ENCODE results near the gene MBD1.
"Not testable (repeated sequence)": the region's sequence is repeated elsewhere in the genome, so short reads cannot be mapped to it uniquely, and the experiment has no call there.

DNA sequence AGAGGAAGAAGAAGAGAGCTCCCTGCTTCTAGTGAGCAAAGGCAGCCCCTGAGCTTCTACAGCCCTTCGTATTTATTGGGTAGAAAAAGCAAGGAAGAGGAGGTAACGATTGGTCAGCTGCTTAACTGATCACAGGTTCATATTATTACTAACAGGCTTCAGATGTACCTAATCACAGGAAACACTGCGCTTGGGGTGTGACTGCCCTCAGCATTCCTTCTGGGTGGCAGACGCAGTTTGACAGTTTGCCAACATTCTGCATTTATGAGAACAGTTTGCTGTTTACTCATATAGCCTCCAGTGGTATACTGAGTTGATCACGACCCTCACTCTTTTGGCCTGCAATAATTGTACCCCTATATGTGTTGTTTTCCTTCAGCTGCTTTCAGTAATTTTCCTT lies 27.5 kb upstream of the MBD1 start:
- TF ChIP-seq HOXD1 (CRISPR knock-in tag; IDR thresholded peaks at IDR 0.05); POLR2A (IDR thresholded peaks at IDR 0.05; ENCODE audit: insufficient read depth in 1 of 2, low read depth in 2 of 2, low read length in 2 of 2); ZNF44 (CRISPR knock-in tag; IDR thresholded peaks at IDR 0.05); RELA (CRISPR knock-in tag; IDR thresholded peaks at IDR 0.05): not testable (repeated sequence)
- TF ChIP-seq, protein P1, sequence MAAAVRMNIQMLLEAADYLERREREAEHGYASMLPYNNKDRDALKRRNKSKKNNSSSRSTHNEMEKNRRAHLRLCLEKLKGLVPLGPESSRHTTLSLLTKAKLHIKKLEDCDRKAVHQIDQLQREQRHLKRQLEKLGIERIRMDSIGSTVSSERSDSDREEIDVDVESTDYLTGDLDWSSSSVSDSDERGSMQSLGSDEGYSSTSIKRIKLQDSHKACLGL (CRISPR knock-in tag; IDR thresholded peaks at IDR 0.05), result not testable (repeated sequence)

Measured in HepG2 (cell line).